Keratinocyte (primary cell): Measurements from ENCODE around the gene TBC1D14. TPM values are rescaled to one million over a fixed set of nuclear protein-coding genes. Genes with fewer than 3 reads are reported as not detected.

ENCODE experiments used
- DNase-seq: peaks from one replicate; pipeline ENCODE4 v3.0.0-alpha.2; 2011; ENCODE audit warnings: low read depth, missing footprints, low spot score
- FAIRE-seq: peaks from 2 replicates; lab custom pipeline; 2011; peaks lifted over from hg19 to GRCh38; lab: Jason Lieb, UNC
- H2AFZ ChIP-seq: 2 replicates; pipeline ENCODE4 v1.6.0; 2012; ENCODE audit warnings: low read length, control low read depth, inconsistent platforms; ENCODE audit not compliant: control insufficient read depth
- H3K27ac ChIP-seq: 2 replicates; pipeline ENCODE4 v1.5.1; 2011; ENCODE audit warnings: low read length; ENCODE audit not compliant: control insufficient read depth, insufficient read depth
- H3K27me3 ChIP-seq: 3 replicates; pipeline ENCODE4 v1.6.0; 2011; ENCODE audit warnings: low read length; ENCODE audit not compliant: control insufficient read depth, insufficient read depth; ENCODE audit errors: extremely low read depth
- H3K36me3 ChIP-seq, 2 experiments: 2 replicates in 1 of 2; 3 replicates in 1 of 2; pipeline ENCODE4 v1.5.1; 2011; ENCODE audit warnings: low read length in 2 of 2, mild to moderate bottlenecking in 1 of 2; ENCODE audit not compliant: control insufficient read depth in 2 of 2, insufficient read depth in 2 of 2; ENCODE audit errors: extremely low read depth in 1 of 2
- H3K4me1 ChIP-seq: 3 replicates; pipeline ENCODE4 v1.5.1; 2011; ENCODE audit warnings: low read length; ENCODE audit not compliant: control insufficient read depth, insufficient read depth; ENCODE audit errors: extremely low read depth
- H3K4me2 ChIP-seq: 3 replicates; pipeline ENCODE4 v1.6.0; 2011; ENCODE audit warnings: low read depth, low read length; ENCODE audit not compliant: control insufficient read depth, insufficient read depth; ENCODE audit errors: extremely low read depth
- H3K4me3 ChIP-seq, 3 experiments: fragments of 200-600 bp in 1 of 3; sonication (generic) in 1 of 3; 2 replicates in 2 of 3; 3 replicates in 1 of 3; pipeline ENCODE4 v1.5.1; 2011 to 2016; ENCODE audit warnings: low read length in 3 of 3, mild to moderate bottlenecking in 3 of 3, control low read depth in 2 of 3, inconsistent platforms in 1 of 3, low read depth in 1 of 3, mixed read lengths in 1 of 3, mixed run types in 1 of 3, moderate library complexity in 1 of 3; ENCODE audit not compliant: control insufficient read depth in 2 of 3, insufficient read depth in 2 of 3; ENCODE audit errors: extremely low read depth in 1 of 3
- H3K79me2 ChIP-seq: 2 replicates; pipeline ENCODE4 v1.6.0; 2012; ENCODE audit warnings: low read length; ENCODE audit not compliant: control insufficient read depth, insufficient read depth
- H3K9ac ChIP-seq: 3 replicates; pipeline ENCODE4 v1.6.0; 2011; ENCODE audit warnings: low read length; ENCODE audit not compliant: control insufficient read depth, insufficient read depth; ENCODE audit errors: extremely low read depth
- H3K9me1 ChIP-seq: 3 replicates; pipeline ENCODE4 v1.6.0; 2011; ENCODE audit warnings: low read length; ENCODE audit not compliant: control insufficient read depth, insufficient read depth; ENCODE audit errors: extremely low read depth
- H3K9me3 ChIP-seq: 2 replicates; pipeline ENCODE4 v1.5.1; 2012; ENCODE audit warnings: low read depth, low read length; ENCODE audit not compliant: control insufficient read depth
- H4K20me1 ChIP-seq: 3 replicates; pipeline ENCODE4 v1.6.0; 2011; ENCODE audit warnings: low read length; ENCODE audit not compliant: control insufficient read depth, insufficient read depth; ENCODE audit errors: extremely low read depth
- EZH2 ChIP-seq: IDR thresholded peaks from one replicate; pipeline ENCODE4 v1.6.1; 2012; ENCODE audit warnings: inconsistent platforms, mild to moderate bottlenecking, low read length, moderate library complexity
- dilution Hi-C: fragments of 300-500 bp; cut with MboI; formaldehyde crosslinking; loops from one replicate; pipeline ENCODE4 v1.7.0; 2020; ENCODE audit warnings: low sequenced_read_pairs; ENCODE audit not compliant: extremely low pct_ligation_motif_present
- polyA plus RNA-seq, 5 experiments: library from polyadenylated mRNA; depleted of rRNA in 3 of 5; stranded (reverse) in 3 of 5; stranded (forward) in 1 of 5; unstranded in 1 of 5; fragments of >200 nt; gene quantifications; 1 replicate in 1 of 5; 2 replicates in 3 of 5; 3 replicates in 1 of 5; pipeline versions ENCODE4 v1.2.1 to v1.2.3, GENCODE V29; 2011 to 2012; ENCODE audit warnings: missing spikeins in 2 of 5, low read depth in 1 of 5, low replicate concordance in 1 of 5
- TF ChIP-seq, protein P1 (sequence below), 3 experiments: IDR thresholded peaks in 1 of 3; conservative IDR thresholded peaks in 1 of 3; optimal IDR thresholded peaks in 1 of 3; 2 replicates in 2 of 3; 3 replicates in 1 of 3; pipeline versions ENCODE3 to v1.5.1; 2011; ENCODE audit warnings: low read length in 3 of 3, mild to moderate bottlenecking in 3 of 3, moderate library complexity in 2 of 3, control low read depth in 1 of 3, inconsistent platforms in 1 of 3; ENCODE audit not compliant: insufficient read depth in 2 of 3; ENCODE audit errors: extremely low read depth in 1 of 3

Gene TBC1D14
- polyA plus RNA-seq, 1 donor (not counting 4 experiments of a cell fraction or from before 2014, with no cell fraction given): 55.1 TPM

DNA sequence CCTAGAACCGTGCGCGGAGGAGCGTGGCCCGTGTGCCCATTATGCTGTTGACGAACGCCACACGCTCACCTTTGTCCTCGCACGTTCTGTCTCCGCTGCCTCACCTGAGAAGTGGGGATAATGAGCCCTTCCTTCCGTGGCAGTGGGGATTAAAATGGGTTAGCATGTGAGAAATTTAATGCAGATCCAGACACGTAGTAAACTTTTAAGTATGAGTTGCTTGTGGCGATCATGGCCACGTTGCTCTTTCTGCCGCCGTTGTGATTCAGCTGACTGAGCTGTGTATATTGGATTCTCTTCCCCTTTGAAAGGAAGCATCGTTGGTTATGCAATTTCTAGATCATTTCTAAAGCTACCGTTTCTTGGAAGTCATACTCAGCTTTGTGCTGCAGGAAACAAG is 16.5 kb downstream of the TBC1D14 start:
- H3K36me3 ChIP-seq: peaks cover 3 to 6% of the 10 kb centered on the region in 2 experiments
- H3K4me1 ChIP-seq: no peaks in the 10 kb centered on the region
- H4K20me1 ChIP-seq: no peaks in the 10 kb centered on the region
- H3K4me3 ChIP-seq: no peak overlapping the region
- no peaks in the 10 kb centered on the region for H3K9me1 ChIP-seq
- H3K27ac ChIP-seq: no peak overlapping the region
- H3K79me2 ChIP-seq: no peaks in the 10 kb centered on the region
- H3K4me2 ChIP-seq: no peak overlapping the region
- FAIRE-seq (no peak), DNase-seq (no peak)
- TF ChIP-seq, protein P1, sequence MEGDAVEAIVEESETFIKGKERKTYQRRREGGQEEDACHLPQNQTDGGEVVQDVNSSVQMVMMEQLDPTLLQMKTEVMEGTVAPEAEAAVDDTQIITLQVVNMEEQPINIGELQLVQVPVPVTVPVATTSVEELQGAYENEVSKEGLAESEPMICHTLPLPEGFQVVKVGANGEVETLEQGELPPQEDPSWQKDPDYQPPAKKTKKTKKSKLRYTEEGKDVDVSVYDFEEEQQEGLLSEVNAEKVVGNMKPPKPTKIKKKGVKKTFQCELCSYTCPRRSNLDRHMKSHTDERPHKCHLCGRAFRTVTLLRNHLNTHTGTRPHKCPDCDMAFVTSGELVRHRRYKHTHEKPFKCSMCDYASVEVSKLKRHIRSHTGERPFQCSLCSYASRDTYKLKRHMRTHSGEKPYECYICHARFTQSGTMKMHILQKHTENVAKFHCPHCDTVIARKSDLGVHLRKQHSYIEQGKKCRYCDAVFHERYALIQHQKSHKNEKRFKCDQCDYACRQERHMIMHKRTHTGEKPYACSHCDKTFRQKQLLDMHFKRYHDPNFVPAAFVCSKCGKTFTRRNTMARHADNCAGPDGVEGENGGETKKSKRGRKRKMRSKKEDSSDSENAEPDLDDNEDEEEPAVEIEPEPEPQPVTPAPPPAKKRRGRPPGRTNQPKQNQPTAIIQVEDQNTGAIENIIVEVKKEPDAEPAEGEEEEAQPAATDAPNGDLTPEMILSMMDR (optimal IDR thresholded peaks at IDR 0.05 in 1 of 3, IDR thresholded peaks at IDR 0.05 in 1 of 3, conservative IDR thresholded peaks at IDR 0.05 in 1 of 3; ENCODE audit: extremely low read depth in 1 of 3, insufficient read depth in 2 of 3, low read length in 3 of 3): no peak
- no peak for TF ChIP-seq EZH2
- no peaks in the 10 kb centered on the region for H3K9me3 ChIP-seq
- no peaks in the 10 kb centered on the region for H3K27me3 ChIP-seq
- dilution Hi-C loops: no loop called here
- H2AFZ ChIP-seq: no peak overlapping the region
- no peak overlapping the region for H3K9ac ChIP-seq

DNA sequence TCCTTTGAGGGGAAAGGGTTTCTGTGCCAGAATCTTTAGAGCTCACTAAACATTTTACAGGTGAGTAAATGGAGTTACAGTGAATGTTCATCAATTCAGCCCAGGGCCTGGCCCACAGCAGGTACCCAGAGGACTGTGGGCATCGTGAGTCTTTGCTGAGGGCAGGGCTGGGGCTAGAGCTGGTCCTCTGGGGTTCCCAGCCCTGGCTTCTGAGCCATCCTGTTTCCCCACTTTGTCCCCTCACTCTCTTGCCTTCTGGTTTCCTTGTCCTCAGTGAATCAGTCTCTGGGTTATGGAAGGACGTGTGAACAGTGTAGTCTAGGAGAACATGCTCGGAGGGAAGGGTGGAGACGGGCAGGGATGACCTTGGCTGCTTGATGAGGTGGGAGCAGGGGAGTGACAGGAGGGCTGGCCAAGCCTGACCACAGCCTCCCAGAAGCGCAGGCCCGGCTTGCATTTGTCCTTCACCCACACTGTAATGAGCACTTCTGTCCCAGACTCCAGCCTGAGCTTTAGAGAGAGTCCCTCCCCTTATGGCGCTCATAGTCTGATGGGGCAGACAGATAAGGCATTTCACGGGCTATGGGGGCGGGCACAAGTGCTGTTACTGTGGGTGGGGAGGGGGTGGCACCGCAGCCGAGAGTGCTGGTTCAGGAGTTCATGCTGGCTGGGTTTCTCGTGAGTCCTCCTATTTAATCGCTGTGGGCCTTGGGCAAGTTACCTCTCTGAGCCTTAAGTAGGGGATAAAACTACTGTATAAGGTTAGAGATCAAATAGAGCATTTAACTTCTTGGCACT is 17.3 kb downstream of the TBC1D14 start:
- Histone ChIP-seq H3K9ac (no peak overlapping the region), H3K27ac (no peak overlapping the region), H3K79me2 (no peaks in the 10 kb centered on the region), H3K9me1 (no peaks in the 10 kb centered on the region), H3K4me1 (no peaks in the 10 kb centered on the region), H4K20me1 (no peaks in the 10 kb centered on the region), H2AFZ (no peak overlapping the region), H3K27me3 (no peaks in the 10 kb centered on the region), H3K4me3 (no peak overlapping the region), H3K9me3 (no peaks in the 10 kb centered on the region), H3K4me2 (no peak overlapping the region), H3K36me3 (peaks cover 3 to 7% of the 10 kb centered on the region in 2 experiments)
- dilution Hi-C loops: no loop called here
- DNase-seq: no peak
- FAIRE-seq: no peak
- no peak for TF ChIP-seq EZH2
- TF ChIP-seq, protein P1 (optimal IDR thresholded peaks at IDR 0.05 in 1 of 3, IDR thresholded peaks at IDR 0.05 in 1 of 3, conservative IDR thresholded peaks at IDR 0.05 in 1 of 3; ENCODE audit: extremely low read depth in 1 of 3, insufficient read depth in 2 of 3, low read length in 3 of 3): no peak
